ENCODE results near the gene VDR.
A peak's percentile ranks its signal among the peaks of the same experiment; 100 is the strongest.

The VDR gene

GRCh38 chr12:47904713-47905709, at the start of gene VDR:
VDR (minus strand) TSS chr12:47904994; CDS start chr12:47879113, 25,881 bp downstream.
- peak; percentile 26 to 34 for DNase-seq

DNA sequence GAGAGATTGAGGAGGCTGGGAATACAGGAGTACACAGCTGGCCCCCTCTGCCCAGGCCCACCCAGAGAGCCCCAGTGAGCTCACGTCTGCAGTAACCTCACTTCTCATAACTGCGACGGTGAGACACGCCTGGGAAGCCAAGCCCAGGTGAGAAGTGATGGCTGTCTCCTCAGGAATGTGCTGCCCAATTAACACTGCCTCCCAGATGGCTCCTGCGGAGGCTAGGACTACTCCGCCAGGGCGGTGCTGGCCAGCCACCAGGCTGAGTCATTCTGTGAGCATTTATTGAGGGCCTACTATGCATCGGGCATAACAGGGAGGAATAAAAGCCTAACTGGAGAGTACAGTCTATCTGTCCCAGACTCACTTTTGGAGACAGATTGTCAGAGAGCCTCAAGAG, 49.3 kb upstream of the VDR start:
- no peak for DNase-seq

DNA sequence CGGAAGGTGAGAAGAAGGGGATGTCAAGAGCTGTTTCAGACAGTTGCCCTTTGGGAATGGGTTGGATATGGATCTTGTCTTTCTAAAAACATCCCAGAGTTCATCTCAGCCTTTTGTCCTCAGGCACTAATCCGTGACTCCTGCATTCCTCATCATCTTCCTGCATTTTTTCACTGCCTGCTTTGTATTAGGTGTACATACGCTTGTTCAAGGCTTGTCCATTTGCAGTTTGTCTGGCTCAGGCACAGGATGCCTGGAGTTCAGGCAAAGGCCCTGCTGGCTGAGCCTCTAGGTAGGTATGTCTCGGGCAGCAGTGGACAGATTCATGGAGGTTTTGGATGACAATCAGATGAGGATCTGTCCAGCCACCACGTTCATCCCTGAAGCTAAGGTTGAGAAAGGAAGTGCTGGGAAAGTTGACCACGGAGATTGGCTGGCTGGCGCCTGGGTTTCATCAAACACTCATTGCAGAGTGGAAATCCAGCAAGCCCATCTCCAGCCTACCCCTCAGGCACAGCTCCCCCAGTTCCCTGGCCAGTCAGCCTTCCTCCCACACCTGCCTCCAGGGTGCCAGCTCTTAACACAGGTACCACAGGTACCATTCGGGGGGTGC, 46.2 kb upstream of the VDR start:
- no peak for DNase-seq

DNA sequence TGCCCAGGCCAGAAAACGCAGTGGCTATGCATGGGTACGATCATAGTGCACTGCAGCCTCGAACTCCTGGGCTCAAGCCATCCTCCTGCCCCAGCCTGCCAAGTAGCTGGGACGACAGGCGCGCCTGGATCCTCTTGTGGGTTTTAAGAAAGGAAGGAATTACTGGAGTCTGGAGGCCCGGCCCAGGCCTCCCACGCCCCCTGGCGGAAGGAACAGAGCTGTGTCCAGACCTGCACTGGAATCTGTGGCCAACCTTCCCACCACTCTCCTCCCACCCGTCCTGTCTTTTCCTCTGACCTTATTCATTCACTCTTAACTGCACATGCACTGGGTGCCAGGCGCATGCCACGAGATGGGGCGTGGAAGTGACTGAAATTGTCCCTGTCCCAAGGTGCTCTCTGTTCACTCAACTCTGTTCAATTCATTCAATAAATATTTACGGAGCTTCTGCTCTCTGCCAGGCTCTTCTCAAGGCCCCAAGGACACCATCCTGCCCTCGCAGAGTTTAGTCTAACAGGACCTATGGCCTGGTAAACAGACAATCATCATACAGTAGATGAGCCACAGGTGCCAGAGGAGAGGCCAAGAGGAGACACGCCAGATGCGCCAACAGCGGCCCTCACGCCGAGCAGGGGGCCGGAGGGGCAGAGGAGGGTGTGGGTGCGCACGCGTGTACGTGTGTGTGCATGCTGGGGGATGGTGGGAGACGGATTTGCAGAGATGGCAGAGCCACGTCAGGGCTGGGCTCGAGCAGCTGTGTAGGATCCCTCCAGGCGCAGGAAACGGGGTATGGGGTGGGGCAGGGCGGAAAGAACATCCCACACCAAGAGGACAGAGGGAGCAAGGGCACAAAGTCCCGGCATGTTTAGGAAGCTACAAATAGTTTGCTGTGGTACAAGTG, 44.9 kb upstream of the VDR start:
- no peak for DNase-seq

GRCh38 chr12:47947341-47947740, 42.5 kb upstream of the VDR start:
- DNase-seq, result no peak

- DNase-seq, result no peak
Observed at GRCh38 chr12:47946413-47947323, 41.9 kb upstream of the VDR start.

- DNase-seq, result no peak
Observed at GRCh38 chr12:47945341-47945728, 40.5 kb upstream of the VDR start.

DNA sequence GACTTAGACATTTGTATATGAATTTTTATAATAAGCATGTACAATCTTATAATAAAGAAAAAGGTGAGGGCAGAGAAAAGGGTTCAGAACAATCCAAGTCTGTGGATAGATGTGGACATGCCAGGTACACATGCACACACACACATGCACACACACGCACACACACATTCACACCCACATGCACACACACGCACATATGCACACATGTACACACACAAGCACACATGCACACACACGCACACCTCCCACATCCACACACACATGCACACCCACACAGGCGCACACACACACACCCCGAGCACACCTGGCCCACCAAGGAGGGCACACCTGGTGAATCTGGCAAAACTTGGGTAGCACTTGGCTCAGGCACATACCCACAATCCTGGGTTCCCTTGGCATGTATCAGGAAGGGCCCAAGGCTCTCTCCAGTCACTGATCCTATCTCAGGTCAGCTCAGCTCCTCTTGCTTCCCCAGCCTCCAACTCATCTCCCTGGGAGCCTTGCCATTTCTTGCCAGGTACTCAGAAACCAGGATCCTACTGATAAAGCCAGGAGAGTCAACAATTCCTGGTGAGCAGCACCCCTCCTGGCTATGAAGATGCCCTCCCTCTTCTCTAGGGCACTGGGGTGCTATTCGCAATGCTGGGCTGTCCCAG, 40.0 kb upstream of the VDR start:
- DNase-seq, result no peak

- no peak for DNase-seq
Observed at GRCh38 chr12:47943623-47944340, 39.0 kb upstream of the VDR start.

DNA sequence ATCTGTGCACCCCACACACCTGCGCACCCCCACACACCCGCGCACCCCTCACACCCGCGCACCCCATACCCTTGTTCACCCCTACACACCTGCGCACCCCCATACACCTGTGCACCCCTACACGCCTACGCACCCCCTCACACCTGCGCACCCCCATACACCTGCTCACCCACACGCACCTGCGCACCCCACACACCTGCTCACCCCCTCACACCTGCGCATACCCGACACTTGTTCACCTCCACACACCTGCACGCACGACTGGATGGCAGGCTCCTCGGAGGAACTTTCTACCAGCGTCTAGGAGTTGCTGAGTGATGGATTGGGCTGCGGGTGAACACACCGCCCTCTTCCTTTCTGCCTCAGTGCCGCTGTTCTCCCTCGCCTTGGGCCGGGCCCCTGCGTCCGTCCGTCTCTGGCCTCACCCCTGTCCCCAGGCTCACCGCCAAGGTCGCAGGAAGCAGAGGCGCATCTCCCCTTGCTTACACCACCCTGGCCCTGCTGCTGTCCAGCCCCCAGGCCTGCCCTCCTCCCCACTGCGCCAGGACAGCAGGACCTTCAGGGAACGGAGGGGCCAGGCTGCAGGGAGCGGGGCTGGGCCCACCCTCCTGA, 37.9 kb upstream of the VDR start:
- DNase-seq, result no peak

DNA sequence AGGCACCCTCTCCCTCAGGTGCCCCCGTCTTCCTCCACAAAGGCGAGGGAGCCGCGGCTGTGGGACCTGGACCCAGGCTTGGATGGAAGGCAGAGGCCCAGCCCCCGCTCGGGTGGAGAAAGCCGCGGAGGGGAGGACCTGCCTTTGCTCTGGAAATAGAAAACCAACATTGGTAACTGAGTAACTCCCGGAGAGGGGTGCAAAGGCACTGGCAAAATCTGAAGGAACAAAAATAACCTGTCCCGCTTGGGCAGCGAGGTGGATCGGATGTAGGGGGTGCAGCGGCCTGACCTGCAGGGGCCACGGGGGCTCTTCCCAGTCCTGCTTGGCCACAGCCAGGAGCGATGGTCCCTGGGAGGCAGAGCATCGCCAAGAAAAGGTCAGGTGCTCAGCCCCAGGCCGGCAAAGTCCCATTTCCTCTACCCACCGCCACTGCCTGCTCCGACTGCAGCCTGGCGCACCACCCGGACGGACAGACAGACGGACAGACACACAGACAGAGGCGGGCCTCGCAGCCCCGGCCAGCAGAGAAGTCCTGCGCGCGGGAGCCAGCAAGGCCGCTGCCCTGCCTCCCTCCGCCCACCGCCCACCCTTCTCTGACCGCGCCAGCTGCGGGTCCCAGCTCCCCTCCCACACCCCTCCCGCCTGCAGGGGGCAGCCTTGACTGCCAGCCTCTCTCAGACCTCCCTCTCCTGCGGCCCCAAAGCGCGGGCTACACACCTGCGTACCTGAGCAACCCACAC, 37.2 kb upstream of the VDR start:
- no peak for DNase-seq

- no peak for DNase-seq
Observed at GRCh38 chr12:47941475-47941780, 36.6 kb upstream of the VDR start.

GRCh38 chr12:47940773-47941474, 36.1 kb upstream of the VDR start:
- no peak for DNase-seq

GRCh38 chr12:47939009-47939601, 34.3 kb upstream of the VDR start:
- no peak for DNase-seq

- DNase-seq, result no peak
Observed at GRCh38 chr12:47938594-47938993, 33.8 kb upstream of the VDR start.

DNA sequence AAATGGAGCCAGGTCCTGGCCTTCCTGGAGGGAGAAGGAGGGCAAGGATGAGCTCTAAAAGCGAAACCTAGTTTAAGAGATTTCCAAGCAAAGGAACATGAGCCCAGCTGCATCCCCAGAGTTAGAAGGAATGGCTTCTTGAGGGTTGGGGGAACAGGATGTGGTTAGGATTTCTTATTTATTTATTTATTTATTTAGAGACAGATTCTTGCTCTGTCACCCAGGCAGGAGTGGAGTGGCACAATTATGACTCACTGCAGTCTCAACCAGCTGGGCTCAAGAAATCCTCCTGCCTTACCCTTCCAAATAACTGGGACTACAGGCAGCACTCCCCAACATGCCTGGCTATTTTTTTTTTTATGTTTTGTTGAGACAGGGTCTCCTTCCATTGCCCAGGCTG, 33.3 kb upstream of the VDR start:
- DNase-seq, result no peak

- DNase-seq, result no peak
Observed at GRCh38 chr12:47935184-47935583, 30.4 kb upstream of the VDR start.

GRCh38 chr12:47931187-47931586, 26.4 kb upstream of the VDR start:
- no peak for DNase-seq

DNA sequence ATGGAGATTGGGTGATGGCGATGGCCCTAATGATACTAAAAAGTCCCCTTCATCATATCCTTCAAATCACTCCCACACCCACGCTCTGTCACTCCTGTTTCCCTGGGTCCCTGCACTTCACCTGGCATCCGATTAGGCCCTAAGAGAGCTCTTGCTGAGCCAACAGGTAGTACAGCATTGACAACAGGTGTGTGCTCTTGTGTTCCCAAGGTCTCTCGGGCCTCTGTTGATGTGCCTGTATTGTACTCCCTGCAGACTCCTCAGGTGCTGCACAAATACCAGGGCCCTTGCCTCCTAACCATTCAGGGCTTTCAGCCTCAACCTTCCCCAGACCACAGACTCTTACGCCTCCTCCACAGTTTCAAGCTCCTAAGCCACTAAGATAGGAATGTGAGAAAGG, 25.8 kb upstream of the VDR start:
- DNase-seq, result no peak

Data from cerebellar nuclear complex (tissue), 1 donor.